ENCODE results near the gene FAF1. TPM values are rescaled to one million over a fixed set of nuclear protein-coding genes. Genes with fewer than 3 reads are reported as not detected.

The FAF1 gene
- polyA plus RNA-seq, 1 of the 3 experiments (the other 2 are of a cell fraction) = 8.7 TPM

- Histone ChIP-seq H3K36me3 (replicated peaks in 1 of 2; ENCODE audit: control insufficient read depth in 1 of 2, insufficient read depth in 2 of 2, low read length in 1 of 2) (no peaks in the 10 kb centered on the region), H3K27ac (ENCODE audit: low read depth in 2 of 2, low read length in 1 of 2) (no peak overlapping the region), H3K9me2 (no peaks in the 10 kb centered on the region), H3F3A (replicated peaks; ENCODE audit: insufficient read depth) (no peaks in the 10 kb centered on the region), H3K4me1 (ENCODE audit: control insufficient read depth in 1 of 2, insufficient read depth in 2 of 2, low read depth in 1 of 2, low read length in 1 of 2) (no peaks in the 10 kb centered on the region), H3K9ac (no peak overlapping the region), H3K27me3 (ENCODE audit: insufficient read depth) (no peaks in the 10 kb centered on the region), H3K9me3 (no peaks in the 10 kb centered on the region), H2AFZ (ENCODE audit: low read depth) (no peak overlapping the region), H4K20me1 (ENCODE audit: insufficient read depth) (no peaks in the 10 kb centered on the region), H3K79me2 (ENCODE audit: insufficient read depth) (no peaks in the 10 kb centered on the region), H3K4me2 (no peak overlapping the region), H3K4me3 (ENCODE audit: low read depth in 2 of 2, low read length in 1 of 2) (no peak overlapping the region)
- ChIA-PET CTCF (no interaction called here), POLR2A (no interaction called here)
- WGBS (ENCODE audit: low lambda C conversion rate) = 82% methylated on average over 4 of the region's 6 CpGs
- DNase-seq = no peak
- TF ChIP-seq POLR2AphosphoS5 (IDR thresholded peaks at IDR 0.05; ENCODE audit: low read depth, low read length) (no peak), CTCF (IDR thresholded peaks at IDR 0.05) (peak; percentile 38), FOXM1 (IDR thresholded peaks at IDR 0.05; ENCODE audit: low read depth) (no peak), NFIC (IDR thresholded peaks at IDR 0.05; ENCODE audit: borderline replicate concordance) (no peak), FOSL2 (IDR thresholded peaks at IDR 0.05; ENCODE audit: borderline replicate concordance, low read depth) (no peak), SMC3 (IDR thresholded peaks at IDR 0.05; ENCODE audit: low read depth, low read length) (0 out of 2 replicates have a peak, but pooled peaks have one; percentile 19), NRF1 (IDR thresholded peaks at IDR 0.05; ENCODE audit: low read depth, low read length) (no peak), MAX (IDR thresholded peaks at IDR 0.05; ENCODE audit: low read depth) (no peak), RAD21 (IDR thresholded peaks at IDR 0.05; ENCODE audit: low read length) (peak; percentile 37), USF1 (IDR thresholded peaks at IDR 0.05; ENCODE audit: borderline replicate concordance, low read depth) (no peak), MEF2A (IDR thresholded peaks at IDR 0.05; ENCODE audit: borderline replicate concordance, low read depth) (no peak)
- TF ChIP-seq, protein P1, sequence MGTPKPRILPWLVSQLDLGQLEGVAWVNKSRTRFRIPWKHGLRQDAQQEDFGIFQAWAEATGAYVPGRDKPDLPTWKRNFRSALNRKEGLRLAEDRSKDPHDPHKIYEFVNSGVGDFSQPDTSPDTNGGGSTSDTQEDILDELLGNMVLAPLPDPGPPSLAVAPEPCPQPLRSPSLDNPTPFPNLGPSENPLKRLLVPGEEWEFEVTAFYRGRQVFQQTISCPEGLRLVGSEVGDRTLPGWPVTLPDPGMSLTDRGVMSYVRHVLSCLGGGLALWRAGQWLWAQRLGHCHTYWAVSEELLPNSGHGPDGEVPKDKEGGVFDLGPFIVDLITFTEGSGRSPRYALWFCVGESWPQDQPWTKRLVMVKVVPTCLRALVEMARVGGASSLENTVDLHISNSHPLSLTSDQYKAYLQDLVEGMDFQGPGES (IDR thresholded peaks at IDR 0.05; ENCODE audit: low read depth, low read length) = no peak
Measured at GRCh38 chr1:50620680-50621329, 339.3 kb downstream of the FAF1 start.

DNA sequence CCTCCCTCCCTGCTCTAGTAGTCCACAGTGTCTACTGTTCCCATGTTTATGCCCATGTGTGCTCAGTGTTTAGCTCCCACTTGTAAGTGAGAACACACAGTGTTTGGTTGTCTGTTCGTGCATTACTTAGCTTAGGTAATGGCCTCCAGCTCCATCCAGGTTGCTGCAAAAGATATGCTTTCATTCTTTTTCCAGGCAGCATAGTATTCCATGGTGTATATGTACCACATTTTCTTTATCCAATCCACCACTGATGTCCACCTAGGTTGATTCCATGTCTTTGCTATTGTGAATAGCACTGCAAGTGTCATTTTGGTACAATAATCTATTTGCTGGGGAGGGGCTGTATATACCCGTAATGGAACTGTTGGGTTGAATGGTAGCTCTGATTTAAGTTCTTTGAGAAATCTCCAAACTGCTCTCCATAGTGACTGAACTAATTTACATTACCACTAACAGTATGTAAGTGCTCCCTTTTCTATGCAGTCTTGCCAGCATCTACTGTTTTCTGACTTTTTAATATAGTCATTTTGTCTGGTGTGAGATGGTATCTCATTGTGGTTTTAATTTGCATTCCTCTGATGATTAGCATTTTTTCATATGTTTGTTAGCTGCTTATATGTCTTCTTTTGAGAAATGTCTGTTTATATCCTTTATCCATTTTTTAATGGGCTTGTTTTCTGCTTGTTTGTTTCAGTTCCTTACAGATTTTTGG, 344.9 kb downstream of the FAF1 start:
- H3K36me3 ChIP-seq (replicated peaks in 1 of 2; ENCODE audit: control insufficient read depth in 1 of 2, insufficient read depth in 2 of 2, low read length in 1 of 2) = no peaks in the 10 kb centered on the region
- CTCF ChIA-PET = no interaction called here
- no peak for DNase-seq
- TF ChIP-seq ZBTB33 (IDR thresholded peaks at IDR 0.05; ENCODE audit: borderline replicate concordance, low read depth) = no peak
- TF ChIP-seq POLR2AphosphoS5 (IDR thresholded peaks at IDR 0.05; ENCODE audit: low read depth, low read length) = no peak
- TF ChIP-seq SMC3 (IDR thresholded peaks at IDR 0.05; ENCODE audit: low read depth, low read length) = no peak
- TF ChIP-seq TEAD4 (IDR thresholded peaks at IDR 0.05; ENCODE audit: borderline replicate concordance, insufficient read depth) = no peak
- no peak for TF ChIP-seq SIN3A (IDR thresholded peaks at IDR 0.05; ENCODE audit: borderline replicate concordance, low read depth, low read length)
- no peak for TF ChIP-seq MXI1 (IDR thresholded peaks at IDR 0.05; ENCODE audit: low read depth, low read length)
- TF ChIP-seq TAF1 (IDR thresholded peaks at IDR 0.05; ENCODE audit: borderline replicate concordance, low read depth, low read length) = no peak
- TF ChIP-seq EP300 (IDR thresholded peaks at IDR 0.05; ENCODE audit: borderline replicate concordance in 1 of 2, low read depth in 1 of 2, low read length in 1 of 2) = no peak
- TF ChIP-seq FOSL2 (IDR thresholded peaks at IDR 0.05; ENCODE audit: borderline replicate concordance, low read depth) = no peak
- TF ChIP-seq, protein P2, sequence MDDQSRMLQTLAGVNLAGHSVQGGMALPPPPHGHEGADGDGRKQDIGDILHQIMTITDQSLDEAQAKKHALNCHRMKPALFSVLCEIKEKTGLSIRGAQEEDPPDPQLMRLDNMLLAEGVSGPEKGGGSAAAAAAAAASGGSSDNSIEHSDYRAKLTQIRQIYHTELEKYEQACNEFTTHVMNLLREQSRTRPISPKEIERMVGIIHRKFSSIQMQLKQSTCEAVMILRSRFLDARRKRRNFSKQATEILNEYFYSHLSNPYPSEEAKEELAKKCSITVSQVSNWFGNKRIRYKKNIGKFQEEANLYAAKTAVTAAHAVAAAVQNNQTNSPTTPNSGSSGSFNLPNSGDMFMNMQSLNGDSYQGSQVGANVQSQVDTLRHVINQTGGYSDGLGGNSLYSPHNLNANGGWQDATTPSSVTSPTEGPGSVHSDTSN (IDR thresholded peaks at IDR 0.05) = no peak

More for the DNA sequence above, 344.9 kb downstream of the FAF1 start:
- POLR2A ChIA-PET = no interaction called here
- Histone ChIP-seq H3K4me3 (ENCODE audit: low read depth in 2 of 2, low read length in 1 of 2) (no peak overlapping the region), H3K9ac (no peak overlapping the region), H3K79me2 (ENCODE audit: insufficient read depth) (no peaks in the 10 kb centered on the region), H3K27ac (ENCODE audit: low read depth in 2 of 2, low read length in 1 of 2) (no peak overlapping the region), H3K9me3 (no peaks in the 10 kb centered on the region), H4K20me1 (ENCODE audit: insufficient read depth) (no peaks in the 10 kb centered on the region), H3F3A (replicated peaks; ENCODE audit: insufficient read depth) (no peaks in the 10 kb centered on the region), H3K27me3 (ENCODE audit: insufficient read depth) (no peaks in the 10 kb centered on the region), H3K4me2 (no peak overlapping the region), H3K4me1 (ENCODE audit: control insufficient read depth in 1 of 2, insufficient read depth in 2 of 2, low read depth in 1 of 2, low read length in 1 of 2) (no peaks in the 10 kb centered on the region; a peak in 1 of 4 replicates), H3K9me2 (no peaks in the 10 kb centered on the region), H2AFZ (ENCODE audit: low read depth) (no peak overlapping the region)
- WGBS (ENCODE audit: low lambda C conversion rate) = 96% methylated on average over 2 of the region's 2 CpGs
